B cell (primary cell): ENCODE measurements around the gene ZC3H7A. TPM values are rescaled to one million over a fixed set of nuclear protein-coding genes. Genes with fewer than 3 reads are reported as not detected.
A peak's percentile ranks its signal among the peaks of the same experiment; 100 is the strongest.

Experiments used
- ATAC-seq: fragments of 200-7000 bp; cut with Tn5 transposase; one replicate; pipeline ENCODE4 v1.10.0; 2021; ENCODE audit warnings: low read depth, mild to moderate bottlenecking, moderate number of reproducible peaks, moderate library complexity
- CTCF ChIA-PET: fragments of 350-600 bp; sonication (Branson Sonifier 250); formaldehyde crosslinking; loops from one replicate; lab custom pipeline; 2021; ENCODE audit warnings: antibody characterized with exemption, inconsistent platforms; lab: Charles Lee
- POLR2A ChIA-PET: fragments of 350-600 bp; sonication (Branson Sonifier 250); formaldehyde crosslinking; loops from one replicate; lab custom pipeline; 2021; ENCODE audit warnings: antibody characterized with exemption; lab: Charles Lee
- DNase-seq: peaks from one replicate; pipeline ENCODE4 v3.0.0; 2013
- H2AFZ ChIP-seq: 2 replicates; pipeline ENCODE4 v1.6.1; 2012; ENCODE audit warnings: mild to moderate bottlenecking, low read depth, low read length; ENCODE audit not compliant: insufficient read depth, poor library complexity, severe bottlenecking
- H3K27ac ChIP-seq, 2 donors: 1 replicate in 1 of 2; 2 replicates in 1 of 2; pipeline ENCODE4 v1.5.1; 2012 to 2013; ENCODE audit warnings: low read length in 2 of 2, mild to moderate bottlenecking in 2 of 2, moderate library complexity in 1 of 2
- H3K27me3 ChIP-seq, 4 experiments: fragments of 200-600 bp in 1 of 4; sonication (generic) in 1 of 4; replicated peaks in 1 of 4; 1 replicate in 2 of 4; 2 replicates in 2 of 4; pipeline versions ENCODE4 v1.6.1 to v1.7.0; 2013 to 2016; ENCODE audit warnings: low read length in 3 of 4, mild to moderate bottlenecking in 2 of 4, mixed read lengths in 1 of 4, moderate library complexity in 1 of 4; ENCODE audit not compliant: insufficient read depth in 4 of 4, control insufficient read depth in 3 of 4; ENCODE audit errors: control extremely low read depth in 1 of 4
- H3K36me3 ChIP-seq, 2 experiments: replicated peaks in 1 of 2; 1 replicate in 1 of 2; 2 replicates in 1 of 2; pipeline versions ENCODE4 v1.6.1 to v1.7.1; 2013; ENCODE audit warnings: low read length in 1 of 2; ENCODE audit not compliant: insufficient read depth in 2 of 2, control insufficient read depth in 1 of 2; ENCODE audit errors: control extremely low read depth in 1 of 2, extremely low read depth in 1 of 2
- H3K4me1 ChIP-seq, 2 donors: fragments of 200-600 bp in 1 of 2; sonication (generic) in 1 of 2; 1 replicate in 1 of 2; 2 replicates in 1 of 2; pipeline versions ENCODE4 v1.5.1 to v1.6.1; 2013 to 2017; ENCODE audit warnings: low read length in 2 of 2; ENCODE audit not compliant: control insufficient read depth in 2 of 2, insufficient read depth in 2 of 2
- H3K4me2 ChIP-seq: replicated peaks from 2 replicates; pipeline ENCODE3; 2012; ENCODE audit warnings: mild to moderate bottlenecking, low read depth, low read length; ENCODE audit not compliant: poor library complexity, severe bottlenecking
- H3K4me3 ChIP-seq, 5 experiments: fragments of 200-600 bp in 1 of 5; sonication (generic) in 1 of 5; 1 replicate in 3 of 5; 2 replicates in 2 of 5; pipeline versions ENCODE4 v1.5.1 to v1.7.0; 2011 to 2016; ENCODE audit warnings: low read length in 4 of 5, mild to moderate bottlenecking in 4 of 5, low read depth in 2 of 5, control low read depth in 1 of 5, moderate library complexity in 1 of 5; ENCODE audit not compliant: insufficient read depth in 1 of 5; ENCODE audit errors: control extremely low read depth in 1 of 5, extremely low read depth in 1 of 5
- H3K79me2 ChIP-seq: fragments of 200-600 bp; sonication (generic); one replicate; pipeline ENCODE4 v1.6.0; 2016; ENCODE audit warnings: low read length; ENCODE audit not compliant: control insufficient read depth, insufficient read depth
- H3K9ac ChIP-seq: fragments of 200-600 bp; sonication (generic); 2 replicates; pipeline ENCODE4 v1.6.1; 2017; ENCODE audit warnings: mild to moderate bottlenecking, low read length, moderate library complexity
- H3K9me3 ChIP-seq, 3 donors: one replicate each; pipeline versions ENCODE4 v1.6.1 to v1.7.1; 2013; ENCODE audit warnings: low read length in 2 of 3; ENCODE audit not compliant: control insufficient read depth in 2 of 3, insufficient read depth in 1 of 3; ENCODE audit errors: control extremely low read depth in 1 of 3
- H4K20me1 ChIP-seq: 2 replicates; pipeline ENCODE4 v1.6.0; 2012; ENCODE audit warnings: mild to moderate bottlenecking, low read length; ENCODE audit not compliant: insufficient read depth, control insufficient read depth, poor library complexity, severe bottlenecking
- H3K27ac Mint-ChIP-seq: one replicate; pipeline ENCODE4 v1.8.0; 2021; ENCODE audit warnings: mixed read lengths
- H3K27me3 Mint-ChIP-seq: one replicate; pipeline ENCODE4 v1.8.0; 2021; ENCODE audit warnings: mixed read lengths
- H3K4me1 Mint-ChIP-seq: one replicate; pipeline ENCODE4 v1.8.0; 2021; ENCODE audit warnings: mixed read lengths
- H3K4me3 Mint-ChIP-seq: one replicate; pipeline ENCODE4 v1.8.0; 2021; ENCODE audit warnings: mixed read lengths
- H3K9me3 Mint-ChIP-seq: one replicate; pipeline ENCODE4 v1.8.0; 2022; ENCODE audit warnings: mixed read lengths; ENCODE audit not compliant: insufficient read depth
- CTCF ChIP-seq: fragments of 200-600 bp; IDR thresholded peaks from one replicate; pipeline ENCODE4 v1.8.0; 2022; ENCODE audit warnings: antibody characterized with exemption, mild to moderate bottlenecking
- EZH2 ChIP-seq: IDR thresholded peaks from 2 replicates; pipeline ENCODE4 v1.6.1; 2012; ENCODE audit warnings: borderline replicate concordance, low read depth, mild to moderate bottlenecking, moderate library complexity, low read length; ENCODE audit not compliant: insufficient read depth, poor library complexity, severe bottlenecking
- WGBS: methylation state at CpG from one replicate; pipeline ENCODE4 v1.1.5; 2013; ENCODE audit warnings: missing lambda C conversion rate; ENCODE audit not compliant: insufficient coverage; 5-methylcytosine and 5-hydroxymethylcytosine counted together
- intact Hi-C: fragments of 100-400 bp; cut with micrococcal nuclease; formaldehyde crosslinking; loops from one replicate; pipeline ENCODE4 v1.10.0; 2022
- polyA plus RNA-seq: library from polyadenylated mRNA; depleted of rRNA; stranded (reverse); fragments of >200 nt; gene quantifications from 2 replicates; pipeline ENCODE4 v1.2.3, GENCODE V29; 2012
- total RNA-seq, 2 donors: library from RNA; stranded (reverse); fragments of 120-200 nt in 1 of 2; gene quantifications; 1 replicate in 1 of 2; 2 replicates in 1 of 2; pipeline versions ENCODE4 v1.2.3 to v1.2.4, GENCODE V29; 2013 to 2022

The ZC3H7A gene
- total and polyA plus RNA-seq, 2 donors (not counting 1 experiment from before 2014, with no cell fraction given) = 40.8 to 126 TPM

- Histone ChIP-seq H3K4me2 (peak overlapping the region; percentile 99), H3K36me3 (no peaks in the 10 kb centered on the region), H2AFZ (peak overlapping the region; percentile 85), H3K27me3 (no peaks in the 10 kb centered on the region), H3K9me3 (no peaks in the 10 kb centered on the region), H3K4me3 (peak overlapping the region; percentile 70 to 99 (median 74)), H4K20me1 (peaks cover 4% of the 10 kb centered on the region), H3K27ac (peak overlapping the region; percentile 93 to 96), H3K4me1 (peaks cover 40 to 43% of the 10 kb centered on the region in 2 donors), H3K79me2 (peaks cover 77% of the 10 kb centered on the region), H3K9ac (peak overlapping the region; percentile 96)
- ATAC-seq (no peak), DNase-seq (no peak)
- no peaks in the 10 kb centered on the region for H3K27me3 Mint-ChIP-seq
- peaks cover 62% of the 10 kb centered on the region for H3K4me1 Mint-ChIP-seq
- TF ChIP-seq EZH2 = no peak
- TF ChIP-seq CTCF = no peak
- CTCF ChIA-PET = interaction anchor here (0.5 to 6.7 kb wide), 16 partner anchors 9 to 834 kb away, joined by 3 to 67 read pairs (median 8); partner anchors contain the start of gene TXNDC11
- peak overlapping the region; percentile 98 for H3K27ac Mint-ChIP-seq
- H3K4me3 Mint-ChIP-seq = peak overlapping the region; percentile 89
- POLR2A ChIA-PET = interaction anchor here (0.5 to 2.9 kb wide), 9 partner anchors 9 to 213 kb away, joined by 3 to 30 read pairs (median 4); partner anchors contain the start of gene TXNDC11
- intact Hi-C loops = loop anchor here (1.0 to 5.0 kb wide), 8 partner anchors 12 to 216 kb away; partner anchors contain the start of genes RSL1D1, SNN and TXNDC11
- no peaks in the 10 kb centered on the region for H3K9me3 Mint-ChIP-seq
- WGBS = 1% methylated on average over 6 of the region's 7 CpGs
These were observed 870 bp upstream of the ZC3H7A start for GRCh38 chr16:11797957-11798299.
